ENCODE data around the gene SLC6A4. TPM values are rescaled to one million over a fixed set of nuclear protein-coding genes. Genes with fewer than 3 reads are reported as not detected.

SLC6A4 gene
- total RNA-seq, 1 experiment from 2014 or later: 0.02 TPM

GRCh38 chr17:30153463-30153862, 82.0 kb downstream of the SLC6A4 start:
- Histone ChIP-seq H4K20me1 (ENCODE audit: control insufficient read depth, insufficient read depth, insufficient read length) (peaks cover 2% of the 10 kb centered on the region), H2BK15ac (ENCODE audit: low read depth, low read length) (no peak overlapping the region), H4K5ac (ENCODE audit: insufficient read length, low read depth, low read length) (no peak overlapping the region), H3K4me2 (ENCODE audit: insufficient read depth, insufficient read length, low read length) (no peak overlapping the region), H2BK20ac (ENCODE audit: low read depth, low read length, poor library complexity, severe bottlenecking) (no peak overlapping the region), H4K91ac (ENCODE audit: insufficient read length, low read depth, low read length) (no peak overlapping the region), H4K8ac (replicated peaks; ENCODE audit: insufficient read length, low read depth, low read length) (no peak overlapping the region), H3K14ac (ENCODE audit: insufficient read depth, low read length) (no peak overlapping the region), H3T11ph (ENCODE audit: low read length) (no peak overlapping the region), H3K9ac (ENCODE audit: extremely low read depth, insufficient read length, low read length) (no peak overlapping the region), H3K27me3 (ENCODE audit: insufficient read depth, low read length) (no peaks in the 10 kb centered on the region), H3K4me1 (ENCODE audit: insufficient read depth, low read length) (no peaks in the 10 kb centered on the region), H3K56ac (ENCODE audit: insufficient read length, low read depth, low read length) (no peak overlapping the region), H3K79me1 (ENCODE audit: insufficient read depth, low read depth, low read length, poor library complexity, severe bottlenecking) (no peaks in the 10 kb centered on the region), H2BK120ac (ENCODE audit: low read depth, low read length, poor library complexity, severe bottlenecking) (no peak overlapping the region), H3K79me2 (ENCODE audit: insufficient read depth, low read length) (peaks cover 3% of the 10 kb centered on the region; the same call in 1 of the 2 replicates), H3K18ac (ENCODE audit: insufficient read length, low read depth, low read length) (no peak overlapping the region), H2BK5ac (ENCODE audit: insufficient read length, low read length) (no peak overlapping the region), H2BK12ac (ENCODE audit: insufficient read length, low read depth, low read length) (no peak overlapping the region), H3K9me3 (ENCODE audit: control insufficient read depth, low read depth, low read length) (no peaks in the 10 kb centered on the region), H3K23ac (ENCODE audit: insufficient read length, low read depth, low read length) (peak overlapping the region; percentile 95), H3K27ac (ENCODE audit: insufficient read length, low read depth, low read length) (no peak overlapping the region), H3K4ac (ENCODE audit: low read depth, low read length) (no peak overlapping the region), H2AFZ (ENCODE audit: low read length) (no peak overlapping the region), H2AK5ac (ENCODE audit: insufficient read length, low read length) (no peak overlapping the region), H3K23me2 (ENCODE audit: insufficient read length, low read depth, low read length, poor library complexity, severe bottlenecking) (no peaks in the 10 kb centered on the region)
- H3K4me1 Mint-ChIP-seq: peaks cover 0 to under 1% of the 10 kb centered on the region in 2 experiments; a peak in 2 of 4 replicates
- H3K27ac Mint-ChIP-seq: no peak overlapping the region
- no peak overlapping the region for H3K4me3 Mint-ChIP-seq
- DNase-seq: no peak
- H3K9me3 Mint-ChIP-seq: peaks cover under 1 to 3% of the 10 kb centered on the region in 2 experiments; a peak in 2 of 5 replicates
- no peaks in the 10 kb centered on the region for H3K27me3 Mint-ChIP-seq (ENCODE audit: low read depth)
- no peak for TF ChIP-seq CTCF (conservative IDR thresholded peaks at IDR 0.05)
- H3K36me3 Mint-ChIP-seq (ENCODE audit: insufficient read depth in 1 of 3, low read depth in 3 of 3): peaks cover 19 to 32% (median 27%) of the 10 kb centered on the region in 3 experiments

All from H9 (cell line).